Measurements from ENCODE around the gene TBC1D32. TPM values are rescaled to one million over a fixed set of nuclear protein-coding genes. Genes with fewer than 3 reads are reported as not detected.
"Not testable (repeated sequence)": the region's sequence is repeated elsewhere in the genome, so short reads cannot be mapped to it uniquely, and the experiment has no call there.

TBC1D32 gene
- total RNA-seq, 2 experiments from 2014 or later = 10.9 to 12.4 TPM

DNA sequence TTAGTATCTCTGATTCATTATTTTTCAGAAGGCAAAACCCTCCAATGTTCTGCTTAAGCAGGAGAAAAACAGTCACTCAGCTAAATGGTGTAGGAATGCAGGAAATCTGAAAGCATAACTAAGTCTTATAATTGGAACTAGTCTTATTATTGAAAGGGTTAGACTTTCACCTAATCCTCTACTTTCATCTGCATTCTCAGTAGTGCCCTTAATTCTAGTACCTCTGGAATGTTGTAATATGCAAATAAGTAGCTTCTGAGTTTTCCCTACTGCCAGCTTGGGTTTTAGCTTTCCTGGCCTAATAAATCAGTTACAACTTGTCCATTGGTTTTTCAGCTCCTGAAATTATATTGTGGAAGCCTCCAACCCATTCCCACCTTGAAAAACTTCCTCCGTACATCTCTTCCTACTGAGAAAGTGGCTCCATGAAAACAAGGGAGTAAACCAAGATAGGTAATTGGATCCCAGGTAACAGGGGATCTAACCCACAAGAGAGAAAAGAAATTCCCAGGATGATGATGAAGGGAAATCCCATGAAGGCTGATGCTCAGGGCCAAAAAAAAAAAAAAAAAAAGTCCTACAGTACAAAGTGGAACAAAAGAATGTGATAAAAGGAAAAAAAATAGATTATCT lies 147.0 kb downstream of the TBC1D32 start:
- Mint-ChIP-seq H3K4me3 (no peak overlapping the region), H3K36me3 (ENCODE audit: low read depth) (no peaks in the 10 kb centered on the region), H3K9me3 (no peaks in the 10 kb centered on the region), H3K4me1 (no peaks in the 10 kb centered on the region), H3K27me3 (no peaks in the 10 kb centered on the region), H3K27ac (no peak overlapping the region)
- ChIA-PET POLR2A (no interaction called here), CTCF (no interaction called here)
- DNase-seq = no peak

DNA sequence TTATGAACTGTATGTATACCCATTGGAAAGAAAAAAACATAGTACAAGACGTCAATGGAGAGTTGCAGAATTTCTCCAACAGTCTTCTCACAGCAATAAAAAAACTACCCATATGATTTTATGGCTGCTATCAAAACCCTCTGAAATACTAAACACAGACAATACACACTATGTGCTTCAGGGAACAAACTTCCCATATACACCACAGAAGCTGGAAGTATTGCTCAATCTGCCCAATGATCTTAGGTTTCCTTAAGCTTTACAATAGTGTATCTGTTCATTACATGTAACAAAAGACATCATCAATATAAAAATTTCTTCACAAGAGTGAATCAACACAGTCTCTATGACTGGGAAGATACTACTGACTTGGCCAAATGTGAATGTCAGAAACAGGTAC lies 150.5 kb downstream of the TBC1D32 start:
- Mint-ChIP-seq H3K36me3 (ENCODE audit: low read depth) (peaks cover 8% of the 10 kb centered on the region), H3K27me3 (no peaks in the 10 kb centered on the region), H3K4me1 (no peaks in the 10 kb centered on the region), H3K4me3 (no peak overlapping the region), H3K9me3 (peaks cover 6% of the 10 kb centered on the region), H3K27ac (no peak overlapping the region)
- ChIA-PET CTCF (no interaction called here), POLR2A (no interaction called here)
- DNase-seq = no peak

DNA sequence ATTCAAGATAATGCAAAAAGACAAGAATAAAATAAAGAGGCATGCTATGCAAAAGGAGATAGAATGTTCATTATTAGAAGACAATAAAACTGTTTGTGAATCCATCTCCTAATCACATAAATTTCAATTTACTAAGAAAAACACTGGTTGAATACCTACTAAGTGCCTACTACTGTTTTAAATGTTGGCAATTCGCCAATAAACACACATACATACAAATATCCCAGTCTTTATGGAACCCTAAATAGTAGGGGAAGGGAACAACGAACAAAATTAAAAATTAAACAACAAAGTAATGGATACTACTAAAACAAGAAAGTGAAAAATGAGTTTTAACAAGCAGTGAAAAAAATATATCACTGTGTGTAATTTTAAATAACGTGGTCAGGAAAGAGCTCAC lies 158.5 kb downstream of the TBC1D32 start:
- no peaks in the 10 kb centered on the region for H3K4me1 Mint-ChIP-seq
- DNase-seq = no peak
- POLR2A ChIA-PET = no interaction called here
- H3K9me3 Mint-ChIP-seq = peaks cover 2% of the 10 kb centered on the region
- CTCF ChIA-PET = no interaction called here
- H3K27ac Mint-ChIP-seq = no peak overlapping the region
- H3K4me3 Mint-ChIP-seq = no peak overlapping the region
- H3K36me3 Mint-ChIP-seq (ENCODE audit: low read depth) = peaks cover 10% of the 10 kb centered on the region
- no peaks in the 10 kb centered on the region for H3K27me3 Mint-ChIP-seq

DNA sequence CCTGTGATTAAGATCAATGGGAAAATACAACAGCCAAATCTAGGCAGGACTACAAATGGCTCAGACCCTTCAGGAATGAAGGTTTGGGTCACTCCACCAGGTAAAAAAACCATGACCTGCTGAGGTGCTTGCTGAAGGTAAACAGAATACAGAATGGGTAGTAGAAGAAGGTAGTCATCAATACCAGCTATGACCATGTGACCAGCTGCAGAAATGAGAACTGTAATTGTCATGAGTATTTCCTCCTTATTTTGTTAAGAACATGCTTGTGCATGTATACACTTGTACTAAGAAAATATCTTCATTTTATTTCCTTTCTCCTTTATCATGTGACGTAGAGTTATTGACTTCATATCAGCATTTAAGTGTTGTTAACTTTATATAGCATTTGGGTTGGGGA lies 161.8 kb downstream of the TBC1D32 start:
- H3K4me1 Mint-ChIP-seq; H3K27me3 Mint-ChIP-seq; H3K27ac Mint-ChIP-seq; DNase-seq; H3K9me3 Mint-ChIP-seq; POLR2A ChIA-PET; H3K4me3 Mint-ChIP-seq; H3K36me3 Mint-ChIP-seq (ENCODE audit: low read depth); CTCF ChIA-PET: not testable (repeated sequence)

DNA sequence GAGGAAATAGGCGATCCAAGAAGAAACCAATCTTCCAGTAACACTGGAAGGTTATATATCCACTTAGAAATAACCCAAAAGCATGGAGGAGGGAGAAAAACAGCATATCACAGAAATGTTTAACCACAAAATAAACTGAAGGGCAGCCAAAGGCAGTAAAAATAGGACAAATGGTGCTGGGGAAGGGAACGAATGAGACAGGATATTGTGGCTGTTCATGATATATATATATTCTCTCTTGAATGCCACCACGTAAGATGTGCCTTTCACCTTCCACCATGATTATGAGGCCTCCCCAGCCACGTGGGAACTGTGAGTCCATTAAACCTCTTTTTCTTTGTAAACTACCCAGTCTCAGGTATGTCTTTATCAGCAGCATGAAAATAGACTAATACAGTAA lies 162.4 kb downstream of the TBC1D32 start:
- no peak overlapping the region for H3K4me3 Mint-ChIP-seq
- H3K27me3 Mint-ChIP-seq = no peaks in the 10 kb centered on the region
- peaks cover 3% of the 10 kb centered on the region for H3K9me3 Mint-ChIP-seq
- H3K27ac Mint-ChIP-seq = no peak overlapping the region
- H3K36me3 Mint-ChIP-seq (ENCODE audit: low read depth) = peaks cover 3% of the 10 kb centered on the region
- POLR2A ChIA-PET = no interaction called here
- H3K4me1 Mint-ChIP-seq = no peaks in the 10 kb centered on the region
- CTCF ChIA-PET = no interaction called here
- no peak for DNase-seq

DNA sequence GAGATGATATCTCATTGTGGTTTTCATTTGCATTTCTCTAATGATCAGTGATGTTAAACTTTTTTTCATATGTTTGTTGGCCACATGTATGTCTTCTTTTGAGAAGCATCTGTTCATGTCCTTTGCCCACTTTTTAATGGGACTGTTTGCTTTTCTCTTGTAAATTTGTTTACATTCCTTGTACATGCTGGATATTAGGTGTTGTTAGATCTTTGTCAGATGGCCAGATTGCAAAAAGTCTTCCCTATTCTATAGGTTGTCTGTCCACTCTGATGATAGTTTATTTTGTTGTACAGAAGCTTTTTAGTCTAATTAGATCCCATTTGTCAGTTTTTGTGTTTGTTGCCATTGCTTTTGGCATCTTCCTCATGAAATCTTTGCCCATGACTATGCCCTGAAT lies 172.4 kb downstream of the TBC1D32 start:
- DNase-seq = no peak
- Mint-ChIP-seq H3K27me3 (no peaks in the 10 kb centered on the region), H3K4me3 (no peak overlapping the region), H3K27ac (no peak overlapping the region), H3K4me1 (no peaks in the 10 kb centered on the region), H3K9me3 (peaks cover 5% of the 10 kb centered on the region), H3K36me3 (ENCODE audit: low read depth) (peaks cover 16% of the 10 kb centered on the region)
- ChIA-PET CTCF (no interaction called here), POLR2A (no interaction called here)

DNA sequence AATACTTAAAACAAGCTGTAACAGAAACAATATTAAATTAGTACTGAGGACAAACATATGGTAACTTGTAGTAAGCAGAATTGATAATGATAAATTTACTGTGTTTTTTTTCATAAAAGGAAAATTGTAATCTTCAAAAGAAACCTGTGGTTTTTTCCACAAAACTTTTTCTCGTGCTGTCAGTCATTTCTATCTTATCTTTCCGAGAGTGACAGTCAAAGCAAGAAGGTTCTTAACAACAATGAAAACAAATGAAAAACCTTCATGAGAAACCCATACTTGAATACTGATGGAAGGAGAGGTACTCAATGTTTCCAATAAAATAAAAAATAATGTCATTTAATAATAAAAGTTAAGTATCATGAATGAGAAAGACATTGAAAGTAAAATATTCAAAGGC lies 174.0 kb downstream of the TBC1D32 start:
- ChIA-PET POLR2A (no interaction called here), CTCF (no interaction called here)

DNA sequence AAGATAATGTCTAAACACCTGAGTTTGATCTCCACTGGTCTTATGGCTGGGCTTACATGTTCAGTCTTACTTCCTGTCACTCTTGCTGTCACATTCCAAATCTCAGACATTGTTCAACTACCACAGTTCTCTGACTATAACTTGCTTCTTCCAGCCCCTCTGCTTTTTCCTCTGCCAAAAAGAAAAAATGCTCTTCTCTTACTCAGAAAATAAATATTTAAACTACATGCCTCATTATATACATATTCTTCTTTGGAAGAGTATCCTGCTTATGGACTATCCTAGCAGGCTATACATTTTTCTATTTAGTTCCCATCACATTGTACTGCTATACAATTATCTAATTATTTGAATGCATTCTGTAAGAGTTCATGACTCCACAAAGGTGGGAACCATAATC lies 175.4 kb downstream of the TBC1D32 start:
- Mint-ChIP-seq H3K27ac (no peak overlapping the region), H3K9me3 (peaks cover 7% of the 10 kb centered on the region), H3K36me3 (ENCODE audit: low read depth) (peaks cover 24% of the 10 kb centered on the region), H3K27me3 (no peaks in the 10 kb centered on the region), H3K4me3 (no peak overlapping the region), H3K4me1 (no peaks in the 10 kb centered on the region)
- ChIA-PET POLR2A (no interaction called here), CTCF (no interaction called here)
- no peak for DNase-seq

More for the DNA sequence above, 174.0 kb downstream of the TBC1D32 start:
- Mint-ChIP-seq H3K4me3 (no peak overlapping the region), H3K9me3 (peaks cover 7% of the 10 kb centered on the region), H3K36me3 (ENCODE audit: low read depth) (peaks cover 17% of the 10 kb centered on the region), H3K27me3 (no peaks in the 10 kb centered on the region), H3K4me1 (no peaks in the 10 kb centered on the region), H3K27ac (no peak overlapping the region)
- no peak for DNase-seq

DNA sequence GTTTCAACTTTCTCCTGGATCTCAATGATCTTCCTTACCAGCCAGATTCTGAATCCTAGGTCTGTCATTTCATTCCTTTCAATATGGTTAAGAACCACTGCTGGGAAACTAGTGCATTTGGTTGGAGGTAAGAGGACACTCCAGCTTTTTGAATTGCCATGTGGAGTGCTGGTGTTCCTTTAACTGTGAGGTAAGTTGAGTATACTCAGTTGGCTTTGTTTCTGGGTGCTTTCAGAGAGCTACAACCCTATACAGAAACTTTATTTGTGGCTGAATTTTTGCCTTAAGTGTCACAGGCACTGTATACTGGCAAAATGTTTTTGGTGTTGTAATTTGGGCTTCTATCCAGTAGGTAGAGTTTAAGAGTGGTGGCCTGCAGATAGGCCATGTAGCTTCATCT lies 175.8 kb downstream of the TBC1D32 start:
- POLR2A ChIA-PET = no interaction called here
- Mint-ChIP-seq H3K36me3 (ENCODE audit: low read depth) (peaks cover 25% of the 10 kb centered on the region), H3K27me3 (no peaks in the 10 kb centered on the region), H3K4me3 (no peak overlapping the region), H3K27ac (no peak overlapping the region), H3K9me3 (peaks cover 7% of the 10 kb centered on the region), H3K4me1 (no peaks in the 10 kb centered on the region)
- DNase-seq = no peak
- CTCF ChIA-PET = no interaction called here

DNA sequence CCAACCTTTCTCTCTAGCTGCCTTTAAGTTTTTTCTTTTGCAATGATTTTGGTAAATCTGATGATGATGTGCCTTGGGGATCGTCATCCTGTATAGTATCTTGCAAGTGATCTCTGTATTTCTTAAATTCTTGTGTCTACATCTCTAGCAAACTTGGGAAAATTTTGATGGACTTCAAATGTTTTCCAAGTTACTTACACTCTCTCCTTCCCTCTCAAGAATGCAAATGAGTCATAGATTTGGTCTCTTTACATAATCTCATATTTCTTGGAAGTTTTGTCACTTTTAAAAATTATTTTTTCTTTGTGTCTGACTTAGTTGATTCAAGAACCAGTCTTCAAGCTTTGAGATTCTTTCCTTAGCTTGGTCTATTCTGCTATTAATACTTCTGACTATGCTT lies 176.4 kb downstream of the TBC1D32 start:
- H3K36me3 Mint-ChIP-seq (ENCODE audit: low read depth) = peaks cover 29% of the 10 kb centered on the region
- no peaks in the 10 kb centered on the region for H3K4me1 Mint-ChIP-seq
- DNase-seq = no peak
- H3K27ac Mint-ChIP-seq = no peak overlapping the region
- no peaks in the 10 kb centered on the region for H3K27me3 Mint-ChIP-seq
- no peak overlapping the region for H3K4me3 Mint-ChIP-seq
- ChIA-PET POLR2A (no interaction called here), CTCF (no interaction called here)
- H3K9me3 Mint-ChIP-seq = peaks cover 7% of the 10 kb centered on the region

DNA sequence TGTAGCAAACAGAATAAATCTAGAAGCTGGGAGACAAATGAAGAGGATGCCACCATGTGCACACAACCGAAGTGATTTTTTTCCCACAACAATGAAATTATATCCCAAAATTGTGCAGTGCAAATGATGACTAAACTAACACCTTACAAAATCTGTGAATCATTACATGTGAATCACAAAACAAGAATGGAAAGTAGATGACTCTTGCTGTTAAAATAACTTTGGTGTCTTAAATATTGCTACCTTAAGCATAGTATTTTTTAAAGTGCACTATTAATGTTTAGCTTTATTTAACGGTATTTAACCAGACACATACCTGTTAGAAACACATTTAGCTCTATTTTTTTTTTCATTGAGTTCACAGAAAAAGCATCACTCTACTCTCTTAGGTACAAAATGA lies 190.8 kb downstream of the TBC1D32 start:
- POLR2A ChIA-PET = no interaction called here
- Mint-ChIP-seq H3K36me3 (ENCODE audit: low read depth) (no peaks in the 10 kb centered on the region), H3K27ac (no peak overlapping the region), H3K27me3 (no peaks in the 10 kb centered on the region), H3K9me3 (peaks cover 4% of the 10 kb centered on the region), H3K4me3 (no peak overlapping the region), H3K4me1 (no peaks in the 10 kb centered on the region)
- CTCF ChIA-PET = interaction anchor here (1.3 kb wide), 1 partner anchor 11 kb away, joined by 3 read pairs; no protein-coding TSS in a partner anchor
- DNase-seq = no peak

DNA sequence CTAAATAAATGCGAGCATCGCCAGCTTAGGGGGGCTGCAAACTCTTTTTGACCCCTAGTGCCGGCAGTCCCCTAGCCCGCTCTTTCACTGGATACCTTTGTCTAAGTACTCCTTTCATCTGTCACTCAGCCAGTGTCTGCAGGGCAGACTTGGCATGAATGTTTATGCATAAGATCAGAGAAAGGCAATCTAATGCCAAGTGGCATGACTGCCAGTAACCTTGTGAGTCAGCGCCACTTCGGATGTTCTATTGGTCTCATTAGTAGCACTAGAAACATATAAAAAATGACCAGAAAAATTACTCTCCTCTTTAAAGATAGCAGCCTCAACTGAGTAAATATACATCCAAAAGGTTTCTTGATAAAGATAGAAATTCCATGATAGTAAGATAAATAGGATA lies 192.2 kb downstream of the TBC1D32 start:
- Mint-ChIP-seq H3K27me3 (no peaks in the 10 kb centered on the region), H3K4me1 (no peaks in the 10 kb centered on the region), H3K27ac (no peak overlapping the region), H3K4me3 (no peak overlapping the region), H3K9me3 (peaks cover 4% of the 10 kb centered on the region), H3K36me3 (ENCODE audit: low read depth) (no peaks in the 10 kb centered on the region)
- ChIA-PET CTCF (interaction anchor here (1.3 kb wide), 1 partner anchor 12 kb away, joined by 3 read pairs; no protein-coding TSS in a partner anchor), POLR2A (no interaction called here)
- DNase-seq = no peak

DNA sequence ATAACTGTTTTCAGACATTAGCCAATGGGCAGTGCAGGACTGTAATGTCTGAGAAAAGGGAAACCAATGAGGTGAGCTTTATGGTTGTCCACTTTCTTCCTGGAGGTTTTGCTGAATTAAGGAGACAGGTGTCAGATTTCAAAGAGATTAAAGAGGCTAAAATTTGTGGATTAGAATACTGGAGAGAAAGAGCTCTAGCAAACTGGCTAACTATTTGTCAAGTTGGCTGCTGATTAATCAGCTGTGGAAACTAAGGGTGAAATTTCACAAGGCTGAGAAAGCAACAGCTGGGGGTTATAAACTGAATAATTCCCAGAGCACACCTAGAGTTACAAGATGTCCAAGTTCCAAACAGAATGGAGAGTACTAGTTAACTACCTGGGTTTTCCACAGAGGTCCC lies 198.9 kb downstream of the TBC1D32 start:
- ChIA-PET CTCF (no interaction called here), POLR2A (no interaction called here)
- DNase-seq = no peak
- Mint-ChIP-seq H3K27ac (no peak overlapping the region), H3K4me3 (no peak overlapping the region), H3K27me3 (no peaks in the 10 kb centered on the region), H3K36me3 (ENCODE audit: low read depth) (no peaks in the 10 kb centered on the region), H3K4me1 (no peaks in the 10 kb centered on the region), H3K9me3 (no peaks in the 10 kb centered on the region)

DNA sequence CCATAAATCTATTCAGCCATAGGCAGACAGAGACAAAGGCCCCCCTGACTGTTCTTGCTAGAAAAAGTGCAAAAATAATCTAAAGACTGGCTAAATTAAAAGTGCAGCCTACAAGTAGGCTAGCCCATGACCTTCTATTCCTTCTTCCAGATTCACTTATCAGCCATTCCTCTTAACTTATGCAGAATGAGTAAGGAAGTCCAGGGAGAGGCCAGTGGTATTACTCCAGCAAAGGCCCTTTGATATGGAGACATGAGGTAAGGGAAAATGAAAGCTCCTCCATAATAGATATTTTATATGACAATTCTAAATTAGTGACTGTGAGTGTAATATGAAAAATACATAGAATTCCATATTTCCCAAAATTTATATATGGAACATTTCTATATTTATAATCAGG lies 199.4 kb downstream of the TBC1D32 start:
- CTCF ChIA-PET = no interaction called here
- no peaks in the 10 kb centered on the region for H3K27me3 Mint-ChIP-seq
- H3K9me3 Mint-ChIP-seq = no peaks in the 10 kb centered on the region
- DNase-seq = no peak
- H3K4me1 Mint-ChIP-seq = no peaks in the 10 kb centered on the region
- no peak overlapping the region for H3K27ac Mint-ChIP-seq
- POLR2A ChIA-PET = no interaction called here
- H3K4me3 Mint-ChIP-seq = no peak overlapping the region
- no peaks in the 10 kb centered on the region for H3K36me3 Mint-ChIP-seq (ENCODE audit: low read depth)

Measured in activated CD4-positive, alpha-beta T cell treated with anti-CD3 and anti-CD28 coated beads, Interleukin-2, amount 10 ng/mL, durations not matched to agents 7 days and 5 days (primary cell).